GM19193 (cell line): Measurements from ENCODE around the gene MATN1.

ENCODE experiments used
- POLR2A ChIP-seq: IDR thresholded peaks from 4 replicates; pipeline ENCODE4 v1.6.1; 2011; ENCODE audit not compliant: insufficient read depth, insufficient read length; ENCODE audit errors: extremely low read depth

Gene MATN1

DNA sequence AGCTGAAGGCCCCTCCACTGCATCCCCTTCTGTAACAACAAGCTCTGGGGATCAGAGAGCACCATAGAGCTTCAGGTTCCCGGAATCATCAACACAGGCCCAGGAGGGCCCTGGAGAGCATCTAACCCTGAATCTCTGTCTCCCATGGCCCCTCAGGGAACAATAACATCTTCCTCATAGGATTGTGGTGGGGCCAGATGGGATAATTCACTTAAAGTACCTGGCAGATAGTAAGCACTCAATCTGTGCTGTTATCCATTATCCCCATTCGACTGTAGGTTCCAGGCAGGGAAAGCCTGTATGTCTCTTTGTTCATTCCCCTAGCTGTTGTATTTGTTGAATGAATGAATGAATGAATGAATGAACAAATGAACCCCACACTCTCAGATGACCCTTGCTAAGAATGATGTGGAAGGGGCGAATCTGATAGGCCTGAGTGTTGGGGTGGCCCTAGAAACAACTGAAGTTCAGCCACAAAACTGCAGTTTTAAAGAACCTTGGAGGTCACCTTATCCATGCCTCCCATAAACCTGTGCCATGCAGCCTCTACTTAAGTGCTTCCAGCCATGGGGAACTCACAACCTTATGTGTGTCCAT is 19.7 kb upstream of the MATN1 start:
- TF ChIP-seq POLR2A: no peak

DNA sequence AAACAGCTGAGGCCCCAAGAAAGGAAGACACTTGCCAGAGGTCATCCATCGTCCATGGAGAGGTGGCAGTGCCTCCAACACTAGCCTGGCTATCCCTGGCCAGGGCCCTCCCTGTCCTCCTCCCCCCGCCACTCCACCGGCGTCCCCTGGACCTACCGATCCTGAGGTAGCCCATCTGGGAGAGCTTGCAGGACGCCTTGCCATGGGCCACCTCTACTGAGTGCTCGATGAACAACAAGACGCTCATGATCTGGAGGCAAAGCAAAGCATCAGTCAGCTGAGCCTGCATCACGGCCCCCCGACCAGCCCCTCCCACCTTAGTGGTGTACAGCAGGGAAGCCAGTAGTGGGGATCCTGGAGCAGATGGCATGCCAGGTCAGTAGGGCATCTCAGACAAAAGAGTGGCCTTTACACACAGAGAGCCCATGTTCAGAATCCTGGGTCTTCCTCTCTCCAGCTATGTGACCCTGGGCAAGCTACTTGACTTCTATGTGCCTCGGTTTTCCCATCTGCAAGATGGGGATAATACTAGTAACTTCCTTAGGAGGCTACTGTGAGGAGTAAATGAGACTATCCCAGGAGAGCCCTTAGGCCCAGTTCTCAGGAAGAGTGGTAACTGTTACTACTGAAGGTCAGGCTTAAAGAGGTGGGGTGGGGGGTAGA is 19.0 kb upstream of the MATN1 start:
- peak; percentile 25 for TF ChIP-seq POLR2A

DNA sequence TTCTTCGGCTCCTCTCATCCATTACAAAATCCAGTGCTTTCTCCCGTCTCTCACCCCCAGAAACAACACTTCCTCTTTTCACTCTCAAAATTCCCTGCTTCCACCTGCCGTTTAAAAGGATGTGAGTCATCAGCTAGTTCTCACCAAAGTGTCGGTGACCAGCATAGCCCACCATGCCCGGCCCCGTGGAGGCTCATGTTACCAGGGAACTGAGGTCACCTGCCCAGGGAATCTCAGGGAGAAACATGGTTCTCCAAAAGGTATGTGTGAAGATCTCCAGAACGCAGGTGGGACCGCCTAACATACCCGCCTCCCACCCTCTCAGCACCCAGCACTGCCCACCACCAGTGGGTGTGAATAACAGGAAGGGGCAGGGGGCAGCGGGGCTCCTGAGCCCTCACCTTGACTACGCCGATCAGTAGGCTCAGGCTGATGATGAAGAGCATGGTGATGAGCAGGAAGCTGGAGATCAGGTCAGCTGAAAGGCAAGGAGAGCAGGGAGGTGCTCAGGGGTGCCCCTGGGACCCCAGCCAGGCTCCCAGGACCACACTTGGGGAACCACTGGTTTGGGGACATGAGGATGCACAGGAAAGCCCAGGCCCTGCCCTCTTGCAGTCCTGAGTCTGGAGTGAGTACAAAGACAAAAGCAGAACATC is 18.0 kb upstream of the MATN1 start:
- TF ChIP-seq POLR2A: no peak

DNA sequence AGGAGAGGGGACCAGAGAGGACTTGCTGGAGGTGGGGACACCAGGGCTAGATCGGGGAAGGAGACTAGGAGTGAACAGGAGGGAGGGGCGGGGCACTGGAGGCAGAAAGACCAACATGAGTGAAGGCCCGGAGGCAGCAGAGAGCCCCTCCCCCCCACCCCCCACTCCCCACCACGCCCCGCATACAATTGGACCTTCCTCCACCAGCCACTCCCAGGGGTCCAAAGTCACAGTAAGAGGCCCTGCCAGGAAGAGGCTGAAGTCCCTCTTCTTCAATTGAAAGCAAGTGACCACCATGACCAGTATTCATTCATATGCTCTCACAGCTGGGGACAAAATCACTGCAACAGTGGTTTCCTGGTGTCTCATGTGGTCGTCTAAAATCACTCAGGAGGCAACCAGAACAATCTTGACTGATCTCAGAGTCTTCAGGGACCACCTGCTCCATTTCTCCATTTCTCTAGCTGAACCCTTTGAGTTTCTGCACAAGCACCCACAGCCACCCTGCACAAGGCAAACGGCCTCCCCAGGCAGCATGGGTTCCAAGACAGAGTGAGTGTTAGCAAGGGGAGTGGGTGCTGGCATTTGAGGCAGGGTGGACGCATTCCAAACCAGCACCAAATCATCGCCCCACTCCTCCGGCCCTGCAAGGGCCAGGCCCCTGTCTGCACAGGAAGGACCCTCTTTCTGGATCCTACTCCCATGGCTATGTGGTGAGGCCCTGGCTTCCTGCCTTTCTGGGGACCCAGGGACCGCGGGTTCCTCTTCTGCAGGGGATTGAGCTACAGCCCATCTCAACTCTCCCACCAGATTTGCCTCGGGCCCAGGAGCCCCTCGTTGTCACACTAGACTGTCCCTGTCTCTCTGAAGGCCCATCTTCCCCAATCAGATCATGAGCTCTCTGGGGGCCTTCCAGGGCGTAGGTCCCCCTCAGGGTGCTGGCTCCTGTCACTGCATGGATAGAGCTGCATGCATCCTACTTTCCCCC is 17.2 kb upstream of the MATN1 start:
- TF ChIP-seq POLR2A: peak; percentile 20

DNA sequence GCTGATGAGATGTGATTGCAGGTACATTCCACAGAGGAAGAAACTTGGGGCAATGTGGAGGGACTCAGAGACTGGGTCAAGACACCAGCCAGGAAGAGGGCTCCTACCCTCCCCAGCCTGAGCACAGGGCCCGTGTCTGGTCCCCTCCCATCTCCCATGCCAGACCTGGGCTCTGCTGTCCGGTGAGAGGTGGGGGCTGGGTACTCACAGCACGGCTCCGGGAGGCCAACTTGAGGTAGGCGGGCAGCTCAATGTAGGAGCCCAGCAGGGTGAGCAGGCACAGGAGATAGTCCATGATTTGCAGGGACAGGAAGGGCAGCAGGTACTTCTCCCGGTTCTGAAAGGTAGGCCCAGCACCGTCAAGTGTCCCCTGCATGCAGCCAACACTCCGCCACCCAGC is 16.2 kb upstream of the MATN1 start:
- no peak for TF ChIP-seq POLR2A

DNA sequence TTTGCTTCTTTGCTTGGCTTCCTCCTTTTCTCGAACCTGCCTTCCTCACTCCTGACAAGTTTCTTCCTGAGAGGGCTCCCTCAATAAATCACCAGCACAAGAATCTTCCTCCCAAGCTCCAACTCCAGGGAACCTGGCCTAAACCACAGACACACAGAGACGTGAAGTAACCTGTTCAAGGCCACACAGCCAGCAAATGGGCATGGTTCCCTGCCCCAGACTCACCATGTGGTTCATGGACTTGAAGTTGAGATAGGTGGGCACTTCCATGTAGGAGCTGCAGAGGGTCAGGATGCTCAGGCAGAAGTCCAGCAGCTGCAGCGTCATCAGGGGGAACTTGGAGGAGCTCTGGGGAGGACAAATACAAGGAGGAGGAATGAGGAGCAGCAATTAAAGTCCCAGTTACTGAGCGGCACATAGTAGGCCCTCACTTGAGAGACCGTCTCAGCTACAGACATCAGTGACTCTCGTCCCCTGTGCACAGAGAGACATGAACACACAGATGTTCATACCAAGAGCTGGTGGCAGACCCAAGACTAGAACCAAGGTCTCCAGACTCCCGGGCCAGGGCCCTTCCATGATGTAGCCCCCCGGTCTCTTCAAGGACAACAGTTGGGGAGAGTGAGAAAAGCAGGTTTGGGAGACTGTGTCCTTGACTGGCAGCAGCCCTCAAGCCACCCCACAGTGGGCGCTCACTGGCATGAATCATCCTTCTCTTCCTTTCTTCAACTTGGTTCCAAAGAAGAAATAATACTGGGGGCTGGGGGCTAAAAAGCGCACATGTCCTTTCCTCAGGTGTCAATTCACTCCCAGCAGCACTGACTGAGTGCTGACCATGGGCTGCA is 15.6 kb upstream of the MATN1 start:
- no peak for TF ChIP-seq POLR2A

DNA sequence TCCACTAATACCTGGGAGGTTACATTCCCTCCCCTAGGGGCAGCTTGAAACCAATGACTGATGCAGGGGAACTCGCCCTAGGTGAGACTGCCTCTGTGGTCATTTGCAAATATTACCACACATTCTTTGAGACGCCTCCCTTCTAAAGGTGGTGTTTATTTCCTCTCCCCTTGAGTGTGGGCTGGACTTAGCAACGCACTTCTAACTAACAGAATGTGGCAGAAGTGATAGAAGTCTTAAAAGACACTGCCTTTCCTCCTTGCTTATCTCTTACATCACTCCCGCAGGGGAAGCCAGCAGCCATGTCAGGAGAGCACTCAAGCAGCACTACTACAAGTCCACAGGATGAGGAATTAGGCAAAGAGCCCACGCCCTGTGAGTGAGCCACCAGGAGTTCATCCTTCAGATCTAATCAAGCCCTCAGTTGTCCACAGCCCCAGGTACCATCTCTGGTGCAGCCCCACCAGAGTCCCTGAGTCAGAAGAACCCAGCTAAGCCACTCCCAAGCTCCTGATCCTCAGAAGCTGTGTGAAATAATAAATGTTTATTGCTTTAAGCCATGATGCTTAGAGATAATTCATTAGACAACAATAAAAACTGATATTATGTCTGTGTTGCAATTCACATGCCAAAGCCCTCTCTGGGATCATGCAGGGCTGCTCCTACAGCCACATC is 14.8 kb upstream of the MATN1 start:
- no peak for TF ChIP-seq POLR2A

DNA sequence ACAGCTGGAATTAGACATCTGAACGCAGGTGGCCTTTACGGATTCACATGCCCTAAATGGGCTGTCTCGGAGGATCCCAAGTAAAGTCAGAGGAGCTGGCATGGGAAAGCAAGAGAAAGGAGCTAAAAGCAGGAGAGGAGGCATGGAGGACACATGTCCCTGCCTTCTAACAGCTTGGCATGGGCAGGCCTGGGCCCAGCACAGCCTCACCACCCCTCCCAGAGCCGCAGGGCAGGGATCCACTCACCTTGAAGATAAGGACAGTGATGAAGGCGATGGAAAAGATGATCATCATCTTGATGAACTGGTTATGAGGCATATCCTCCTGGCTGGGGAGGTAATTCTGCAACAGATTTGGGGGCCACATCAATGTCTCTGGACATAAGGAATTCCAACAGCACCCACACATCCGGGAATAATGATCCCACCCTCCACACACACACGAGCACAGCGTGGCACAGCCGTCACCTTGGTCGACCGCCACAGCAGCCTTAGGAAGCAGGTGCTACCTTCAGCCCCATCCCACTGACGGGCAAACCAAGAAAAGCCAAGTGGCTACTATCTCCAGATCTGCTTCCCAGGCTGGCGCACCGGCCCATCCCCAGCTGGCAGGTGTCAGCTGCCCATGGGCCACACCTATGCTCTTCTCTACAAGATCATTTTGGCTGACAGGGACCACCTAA is 14.1 kb upstream of the MATN1 start:
- peak; percentile 31 for TF ChIP-seq POLR2A

DNA sequence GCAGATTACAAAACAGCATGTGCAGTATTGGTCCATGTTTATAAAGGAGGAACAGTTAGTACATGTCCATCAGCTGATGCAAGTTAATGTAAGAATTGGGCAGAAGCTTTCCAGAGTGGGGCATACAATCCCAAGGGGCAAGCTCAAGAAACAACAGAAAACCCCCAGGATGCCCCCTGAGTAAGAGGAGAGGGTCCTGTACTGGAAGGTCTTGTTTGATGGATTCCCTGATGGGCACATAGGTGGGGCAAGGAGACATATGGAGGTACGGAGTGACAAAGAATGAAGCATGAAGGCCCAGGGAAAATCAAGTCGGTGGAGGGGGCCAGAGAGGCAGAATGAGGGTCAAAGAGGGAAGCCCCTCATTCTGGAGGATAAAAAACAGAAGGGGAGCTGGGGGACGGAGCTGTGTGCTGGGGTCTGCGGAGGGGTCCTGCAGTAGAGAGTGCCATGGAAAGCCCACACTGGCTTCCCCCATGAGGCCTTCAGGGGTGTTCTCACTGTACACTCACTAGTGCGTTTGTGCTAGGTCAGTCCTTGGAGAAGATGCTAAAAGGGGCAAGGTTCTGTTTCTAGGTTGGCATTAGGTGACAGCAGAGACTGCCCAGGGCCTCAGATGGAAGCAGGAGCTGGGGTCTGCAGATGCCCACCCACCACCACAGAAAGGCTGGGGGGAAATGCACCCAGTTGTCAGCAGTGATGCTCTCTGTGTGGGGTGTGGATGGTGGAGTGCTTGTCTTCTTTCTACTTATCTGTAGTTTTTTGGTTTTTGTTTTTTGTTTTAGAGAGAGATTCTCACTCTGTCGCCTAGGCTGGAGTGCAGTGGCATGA is 12.5 kb upstream of the MATN1 start:
- no peak for TF ChIP-seq POLR2A

DNA sequence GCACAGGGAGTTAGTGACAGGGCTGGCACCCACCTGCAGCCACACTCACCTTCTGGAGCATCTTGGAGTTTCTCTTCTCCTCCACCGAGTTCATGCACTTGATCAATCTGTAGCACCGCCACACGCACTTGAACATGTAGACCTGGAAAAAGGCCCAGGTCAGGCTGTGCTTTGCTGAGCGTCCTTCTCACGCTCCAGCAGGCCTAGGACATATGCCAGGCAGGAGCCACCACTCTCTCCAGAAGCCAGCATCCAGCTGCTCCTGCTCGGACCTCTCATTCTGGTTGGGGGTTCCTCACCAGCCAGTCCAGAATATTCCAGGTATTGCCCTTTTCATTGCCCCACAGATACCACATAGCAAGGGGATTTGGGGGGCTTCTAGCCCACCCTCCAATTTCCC is 11.7 kb upstream of the MATN1 start:
- TF ChIP-seq POLR2A: peak; percentile 49

DNA sequence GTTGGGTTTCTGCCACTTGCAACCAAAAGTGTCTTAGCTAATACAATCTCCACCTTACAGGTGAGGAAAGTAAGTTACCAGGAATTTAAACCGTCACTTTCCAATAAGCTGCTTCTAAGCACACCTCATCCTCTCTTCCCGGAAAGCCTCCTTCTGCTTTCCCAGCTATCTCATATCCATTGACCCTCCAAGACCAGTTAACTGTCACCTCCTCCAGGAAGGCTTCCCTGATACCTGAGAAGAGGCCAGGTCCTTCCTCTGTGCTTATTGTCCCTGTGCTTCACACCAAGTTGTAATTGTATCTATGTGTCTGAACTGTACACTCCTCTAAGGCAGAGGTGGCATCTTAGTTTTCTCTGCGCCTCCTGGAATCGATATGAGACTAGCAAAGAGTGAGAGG is 11.2 kb upstream of the MATN1 start:
- TF ChIP-seq POLR2A: no peak

DNA sequence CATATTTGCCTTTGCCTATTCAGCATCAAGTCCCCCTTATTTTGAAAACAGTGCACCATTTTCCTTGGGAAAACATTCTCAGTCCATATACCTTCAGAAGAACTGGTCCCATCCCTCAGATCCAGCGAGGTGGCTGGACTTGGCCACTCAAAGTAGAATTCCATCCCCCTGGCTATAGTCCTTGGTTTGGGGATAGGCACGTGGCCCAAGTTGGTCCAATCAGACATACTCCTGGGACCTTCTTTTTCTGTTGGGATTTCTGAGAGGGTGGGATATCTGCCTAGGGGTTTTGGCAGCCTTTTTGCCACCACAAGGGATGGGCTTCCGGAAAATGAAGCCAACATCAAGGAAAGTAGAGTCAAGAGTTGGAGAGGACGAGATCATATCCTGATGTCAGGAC is 10.7 kb upstream of the MATN1 start:
- TF ChIP-seq POLR2A: no peak
